Activated CD4-positive, alpha-beta T cell treated with anti-CD3 and anti-CD28 coated beads for 4 hours (primary cell): Measurements from ENCODE around the gene TCFL5.

ENCODE experiments used
- DNase-seq, 2 donors: peaks; one replicate each; pipeline ENCODE4 v3.0.0-alpha.2; 2020

Gene TCFL5

DNA sequence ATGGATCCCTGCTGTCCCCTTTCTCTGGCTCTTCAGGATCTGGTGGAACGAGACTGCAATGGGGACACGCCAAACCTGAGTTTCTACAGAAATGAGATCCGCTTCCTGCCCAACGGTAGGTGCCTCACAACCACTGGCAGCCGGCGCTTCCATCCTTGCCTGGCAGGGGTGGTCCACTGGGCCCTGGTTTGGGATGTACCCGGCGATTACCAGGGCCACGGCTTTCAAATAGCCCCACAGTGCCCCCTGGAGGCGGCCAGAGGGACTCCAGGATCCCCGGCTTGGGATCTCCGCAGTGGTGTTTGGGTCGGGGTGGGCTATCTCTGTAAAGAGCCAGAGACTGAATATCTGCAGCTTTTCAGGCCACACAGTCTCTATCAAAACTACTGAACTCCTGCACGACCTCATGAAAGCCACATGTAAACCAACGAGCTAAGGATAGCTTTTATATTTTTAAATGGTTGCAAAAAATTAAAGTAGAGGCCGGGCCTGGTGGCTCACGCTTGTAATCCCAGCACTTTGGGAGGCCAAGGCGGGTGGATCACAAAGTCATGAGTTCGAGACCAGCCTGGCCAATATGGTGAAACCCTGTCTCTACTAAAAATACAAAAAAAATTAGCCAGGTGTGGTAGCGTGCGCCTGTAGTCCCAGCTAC, 53.3 kb downstream of the TCFL5 start:
- peak; percentile 71 to 73 for DNase-seq

DNA sequence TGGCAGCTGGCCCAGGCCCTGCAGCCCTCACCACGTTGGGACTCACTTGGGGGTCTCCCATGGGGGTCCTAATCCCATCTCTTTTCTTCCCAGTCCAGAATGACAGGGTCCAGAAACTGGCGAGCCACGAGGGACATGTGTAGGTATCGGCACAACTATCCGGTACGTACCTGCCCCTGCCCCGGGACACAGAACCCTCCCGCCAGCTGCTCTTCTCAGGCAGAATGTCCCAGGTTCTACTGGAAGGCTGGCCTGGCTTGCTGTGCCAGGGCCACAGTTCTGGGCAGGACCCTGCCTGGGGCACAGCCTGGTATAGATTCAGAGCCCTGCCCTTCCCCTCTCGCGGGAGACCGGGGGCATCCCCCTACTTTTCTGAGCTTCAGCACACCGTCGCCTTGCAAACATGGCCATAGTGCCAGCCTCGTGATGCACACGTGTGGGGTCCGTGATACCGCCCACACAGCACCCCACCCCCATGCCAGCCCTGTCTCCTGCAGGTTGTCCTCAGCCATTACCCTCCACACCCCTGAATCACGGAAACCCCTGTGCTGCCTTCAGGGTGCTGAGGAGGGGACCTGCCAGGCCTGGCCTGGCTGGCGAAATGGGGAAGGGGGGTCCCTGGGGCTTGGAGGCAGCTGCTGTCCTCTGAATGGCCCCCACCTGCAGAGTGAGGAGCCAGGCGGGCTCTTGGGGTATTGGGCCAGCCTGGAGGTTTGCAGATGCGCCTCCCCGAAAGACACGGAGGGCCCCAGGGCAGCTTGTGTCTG, 54.0 kb downstream of the TCFL5 start:
- no peak for DNase-seq

DNA sequence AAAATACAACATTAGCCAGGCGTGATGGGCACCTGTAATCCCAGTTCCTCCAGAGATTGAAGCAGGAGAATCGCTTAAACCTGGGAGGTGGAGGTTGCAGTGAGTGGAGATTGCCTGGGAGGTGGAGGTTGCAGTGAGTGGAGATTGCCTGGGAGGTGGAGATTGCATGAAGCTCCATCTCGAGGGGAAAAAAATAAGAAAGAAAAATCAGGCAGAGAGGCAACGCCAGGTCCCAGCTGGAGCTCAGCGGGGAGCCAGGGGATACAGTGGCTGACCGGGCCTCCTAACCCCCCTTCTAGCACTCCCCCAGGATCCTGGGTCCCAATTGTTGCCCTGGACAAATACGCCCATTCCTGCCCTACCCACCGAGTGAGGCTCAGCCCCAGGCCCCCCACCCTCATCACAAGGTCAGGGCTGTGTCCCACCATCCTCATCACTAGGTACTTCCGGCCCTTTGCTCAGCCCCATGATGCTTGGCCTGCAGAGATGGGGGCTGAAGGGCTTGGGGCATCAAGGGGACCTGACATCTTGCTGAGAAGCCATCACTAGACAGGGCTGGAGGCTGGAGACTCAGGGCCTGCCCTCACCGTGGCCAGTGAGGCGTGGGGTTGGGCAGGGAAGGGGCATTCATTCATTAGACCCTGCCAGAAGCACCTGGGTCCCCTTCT, 55.1 kb downstream of the TCFL5 start:
- DNase-seq = no peak

DNA sequence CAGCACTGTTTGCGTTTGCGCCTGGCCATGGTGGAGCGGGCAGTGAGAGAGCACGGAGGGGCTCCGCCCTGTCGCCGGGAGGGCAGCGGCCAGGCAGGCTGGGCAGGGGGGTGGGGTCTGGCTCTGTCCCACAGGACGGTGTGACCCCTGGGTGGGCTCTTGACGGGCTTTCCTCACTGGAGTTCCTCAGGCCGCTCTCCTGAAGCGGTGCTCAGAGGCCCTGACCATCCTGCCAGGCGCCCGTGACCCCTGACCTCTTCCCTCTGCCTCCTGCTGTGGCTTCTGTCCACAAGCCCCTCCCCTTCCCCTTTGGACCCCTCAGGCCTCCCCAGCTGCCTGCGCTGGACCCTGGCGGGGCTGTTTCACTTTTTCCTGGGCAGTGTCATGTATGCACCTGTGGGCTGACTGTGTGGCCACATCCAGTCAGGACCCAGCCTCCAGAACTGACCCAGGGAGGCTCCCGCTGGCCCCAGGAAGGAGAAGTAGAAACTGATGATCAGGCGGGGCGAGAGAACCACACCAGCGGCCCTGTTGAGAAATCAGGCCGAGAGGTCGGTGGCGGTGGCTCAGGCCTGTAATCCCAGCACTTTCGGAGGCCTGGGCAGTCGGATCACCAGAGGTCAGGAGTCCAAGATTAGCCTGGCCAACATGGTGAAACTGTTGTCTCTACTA, 55.8 kb downstream of the TCFL5 start:
- no peak for DNase-seq

DNA sequence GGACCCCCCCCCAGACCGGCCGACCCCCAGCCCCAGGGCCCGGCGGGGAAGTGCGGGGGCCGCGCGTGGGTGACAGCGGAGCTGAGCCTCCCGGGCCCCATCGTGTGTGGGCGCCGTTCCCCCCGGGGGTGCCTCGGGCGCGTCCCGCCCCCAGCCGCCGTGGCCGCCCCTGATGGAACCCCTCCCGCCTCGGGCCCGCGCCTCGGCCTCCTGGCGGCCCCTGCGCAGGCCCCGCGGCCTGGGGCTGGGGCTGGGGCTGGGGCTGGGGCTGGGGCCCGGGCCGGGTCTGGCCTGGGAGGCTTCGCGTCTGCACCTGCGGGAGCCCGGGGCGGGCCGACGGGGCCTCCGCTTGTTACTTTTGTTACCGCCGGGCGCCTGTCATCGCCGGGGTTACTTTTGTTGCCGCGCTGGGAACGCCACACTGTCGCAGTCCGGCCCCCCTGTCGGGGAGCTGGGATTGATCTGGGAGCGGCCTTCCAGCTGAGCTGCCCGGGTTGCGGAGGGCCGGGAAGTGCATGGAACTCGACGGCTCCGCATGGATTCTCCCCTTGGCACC, 56.4 kb downstream of the TCFL5 start:
- peak; percentile 64 to 79 for DNase-seq

DNA sequence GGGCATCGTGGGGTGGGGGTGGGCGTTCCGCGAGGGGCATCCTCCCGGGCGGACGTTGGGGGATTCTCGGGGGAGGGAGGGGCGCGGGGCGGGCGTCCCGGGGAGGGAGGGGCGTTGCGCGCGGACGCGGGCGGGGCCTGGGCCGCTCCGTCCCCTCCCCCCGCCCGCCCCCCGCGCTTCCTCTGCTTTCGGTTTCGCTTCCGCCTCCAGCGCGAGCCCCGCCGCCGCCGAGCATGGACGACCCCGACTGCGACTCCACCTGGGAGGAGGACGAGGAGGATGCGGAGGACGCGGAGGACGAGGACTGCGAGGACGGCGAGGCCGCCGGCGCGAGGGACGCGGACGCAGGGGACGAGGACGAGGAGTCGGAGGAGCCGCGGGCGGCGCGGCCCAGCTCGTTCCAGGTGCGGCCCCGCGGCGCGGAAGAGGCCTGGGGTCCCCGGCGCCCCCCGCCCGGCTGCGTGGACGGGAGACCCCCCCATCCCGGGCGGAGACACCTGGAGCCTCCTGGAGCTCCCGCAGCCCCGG, 56.9 kb downstream of the TCFL5 start, which contains the start of gene OGFR:
Gene OGFR, plus strand, starts transcription at position 209 of the 528 bp plus-strand sequence. Its CDS starts 25 bp downstream, at position 234.
- DNase-seq = peak; percentile 73 to 80

DNA sequence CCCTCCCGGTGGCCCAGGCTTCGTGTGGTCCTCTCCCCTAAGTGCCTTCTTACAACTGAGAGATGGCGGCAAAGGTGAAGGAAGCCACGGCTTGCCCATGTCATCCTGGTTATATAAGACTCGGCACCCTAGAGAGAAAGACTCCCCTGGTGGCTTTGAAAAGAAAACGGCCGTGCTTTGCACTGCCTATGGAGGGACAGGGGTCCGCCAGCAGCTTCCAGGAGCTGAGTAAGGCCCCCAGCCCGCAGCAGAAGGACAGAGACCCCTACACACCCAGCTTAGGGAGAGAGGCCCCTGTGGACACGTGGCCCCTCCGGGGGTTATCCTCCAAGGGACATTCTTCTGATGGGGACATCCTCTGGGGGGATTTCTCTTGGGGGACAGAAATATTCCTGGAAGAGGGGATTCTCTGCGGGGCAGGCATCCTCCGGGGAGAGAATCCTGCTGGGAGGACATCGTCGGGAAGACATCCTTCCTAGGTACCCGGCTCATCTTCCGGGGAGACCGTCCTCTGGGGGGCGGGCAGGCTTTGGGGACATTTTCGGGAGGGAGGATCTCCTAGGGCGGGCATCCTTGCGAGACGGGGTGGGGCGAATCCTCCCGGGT, 57.5 kb downstream of the TCFL5 start:
- DNase-seq = no peak

DNA sequence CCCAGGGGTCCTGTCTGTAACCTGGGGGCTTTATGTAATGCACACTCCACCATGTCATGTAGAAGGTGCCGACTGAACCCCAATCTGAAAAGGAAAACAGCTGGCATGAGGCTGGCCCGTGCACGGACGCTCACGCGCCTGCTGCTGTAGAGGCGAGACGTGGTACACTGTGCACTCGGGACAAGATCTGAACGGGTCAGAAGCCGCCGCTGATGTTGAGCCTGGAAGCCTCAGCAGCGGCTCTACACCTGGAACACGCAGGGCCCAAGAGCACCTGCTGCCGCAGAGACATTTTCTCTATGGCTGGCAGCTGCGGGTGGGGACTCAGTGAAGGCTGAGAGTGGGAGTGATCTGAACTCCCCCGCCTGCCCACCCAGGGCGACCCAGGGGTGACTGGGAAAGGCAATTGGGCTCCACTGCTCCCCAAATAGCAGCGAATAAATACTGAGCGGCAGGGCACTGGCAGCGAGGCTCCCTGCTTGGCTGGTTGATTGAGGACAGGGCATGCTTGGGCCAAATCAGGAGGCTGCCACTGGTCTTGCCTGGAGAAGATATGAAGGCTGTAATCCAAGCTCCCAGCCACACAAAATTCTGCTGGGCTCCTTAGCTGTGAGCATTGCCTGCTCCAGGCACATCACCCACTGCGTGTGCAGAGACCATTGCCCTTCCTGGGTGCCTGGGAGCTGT, 59.5 kb downstream of the TCFL5 start:
- DNase-seq = no peak

DNA sequence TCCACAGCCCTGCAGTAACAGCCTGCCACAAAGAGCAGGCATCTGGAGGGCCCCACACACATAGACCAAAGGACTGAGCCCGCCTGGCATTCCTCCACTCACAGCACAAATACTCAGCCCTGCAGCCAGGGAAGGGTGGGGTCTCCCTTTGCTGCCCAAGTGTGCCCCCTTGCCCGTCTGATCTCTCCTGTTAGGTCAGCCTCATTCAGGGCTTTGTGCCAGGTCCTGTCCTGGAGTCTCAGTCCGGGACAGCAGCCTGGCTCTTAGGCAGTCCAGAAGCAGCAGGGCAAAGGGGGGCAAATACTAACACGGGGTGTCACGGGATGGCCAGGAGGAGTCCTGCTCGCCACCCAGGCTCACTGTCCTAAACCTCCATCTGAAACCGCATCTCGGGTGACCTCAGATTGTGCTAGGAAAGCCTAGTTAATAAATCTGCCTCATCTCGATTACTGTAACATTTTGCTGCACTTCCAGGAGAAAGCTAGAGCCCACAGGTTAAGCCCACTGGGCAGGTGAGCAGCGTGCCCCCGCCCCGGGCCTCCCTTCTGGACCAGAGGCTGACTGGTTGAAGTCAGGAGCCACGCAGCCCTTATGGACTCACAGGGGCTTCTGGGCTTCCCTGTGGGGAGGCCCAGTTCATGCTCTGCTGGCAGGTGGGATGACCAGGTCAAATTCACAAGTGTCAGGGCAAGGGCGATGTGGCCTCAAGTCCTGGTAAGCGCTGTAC, 60.2 kb downstream of the TCFL5 start:
- DNase-seq = no peak

DNA sequence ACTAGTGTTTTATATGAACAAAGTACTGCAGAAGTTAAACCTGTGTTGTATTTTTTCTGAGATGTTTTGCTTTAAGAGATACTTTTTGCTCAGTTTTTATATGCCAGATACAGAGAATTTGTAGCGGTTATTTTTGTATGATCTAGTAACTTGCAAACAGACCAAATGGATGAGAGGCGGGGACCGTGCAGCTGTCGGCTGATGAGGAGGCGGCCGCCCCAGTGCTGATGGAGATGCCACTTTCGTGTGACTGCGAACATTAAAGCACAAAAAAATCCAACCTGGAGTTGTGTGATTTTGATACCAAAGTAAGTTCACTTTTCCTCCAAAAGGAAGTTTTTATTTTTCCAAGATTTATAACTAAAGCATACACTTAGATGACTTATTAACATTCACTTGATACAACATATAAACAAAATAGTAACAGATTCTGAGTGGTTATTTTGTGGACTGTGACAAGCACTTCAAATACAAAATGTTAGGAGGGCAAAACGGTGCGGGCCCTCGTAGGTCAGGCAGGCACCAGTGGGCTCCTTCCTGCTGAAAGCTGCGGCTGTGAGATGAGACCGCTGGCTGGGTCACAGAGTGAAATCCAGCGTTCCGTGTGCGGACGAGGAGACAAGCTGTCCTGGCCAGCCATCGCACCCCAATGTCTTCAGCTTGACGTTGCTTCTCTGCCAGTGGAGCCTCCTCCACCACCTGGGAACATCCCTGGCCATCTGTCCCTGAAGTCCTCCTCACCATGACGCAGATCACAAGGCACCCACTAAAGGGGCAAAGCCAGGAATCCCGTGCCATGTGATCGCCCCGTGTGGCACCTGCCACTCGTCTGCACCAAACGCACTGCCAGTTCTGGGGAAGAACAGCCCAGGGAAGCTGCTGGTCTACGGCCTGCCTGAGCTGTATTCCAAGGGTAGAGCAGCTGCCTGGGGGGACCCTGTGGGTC, 61.0 kb downstream of the TCFL5 start:
- no peak for DNase-seq

DNA sequence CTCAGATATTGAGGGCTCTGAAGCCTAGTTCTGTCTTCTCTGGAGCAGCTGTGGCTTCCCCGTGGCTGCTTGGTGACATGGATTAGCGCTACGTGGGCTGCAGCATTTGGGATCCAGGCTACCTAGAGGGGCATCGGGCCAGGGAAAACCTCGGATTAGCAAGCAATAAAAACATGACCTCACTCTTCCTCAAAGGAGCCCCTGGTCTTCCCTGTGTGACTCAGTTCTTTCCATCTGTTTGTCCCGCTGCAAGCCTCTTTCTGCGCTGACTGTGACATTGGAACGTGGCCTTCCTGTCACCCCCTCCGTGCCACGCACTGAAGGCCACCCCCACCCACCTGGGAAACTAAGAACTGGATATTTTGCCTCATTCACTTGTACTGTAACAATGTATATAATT, 61.7 kb downstream of the TCFL5 start:
- no peak for DNase-seq

DNA sequence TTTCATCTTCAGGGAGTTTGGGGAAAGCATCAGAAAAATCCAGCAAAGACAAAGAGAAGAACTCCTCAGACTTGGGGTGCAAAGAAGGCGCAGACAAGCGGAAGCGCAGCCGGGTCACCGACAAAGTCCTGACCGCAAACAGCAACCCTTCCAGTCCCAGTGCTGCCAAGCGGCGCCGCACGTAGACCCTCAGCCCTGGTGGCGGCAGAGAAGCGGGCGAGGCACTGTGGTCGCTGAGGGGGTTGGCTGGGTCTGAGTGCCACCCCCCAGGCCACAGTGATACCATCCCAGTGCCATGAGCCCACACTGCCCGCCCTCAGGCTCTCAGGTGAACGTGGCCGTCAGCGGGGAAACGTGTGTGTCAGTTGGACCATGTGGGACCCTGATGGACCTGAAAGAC, 62.2 kb downstream of the TCFL5 start:
- DNase-seq = no peak

DNA sequence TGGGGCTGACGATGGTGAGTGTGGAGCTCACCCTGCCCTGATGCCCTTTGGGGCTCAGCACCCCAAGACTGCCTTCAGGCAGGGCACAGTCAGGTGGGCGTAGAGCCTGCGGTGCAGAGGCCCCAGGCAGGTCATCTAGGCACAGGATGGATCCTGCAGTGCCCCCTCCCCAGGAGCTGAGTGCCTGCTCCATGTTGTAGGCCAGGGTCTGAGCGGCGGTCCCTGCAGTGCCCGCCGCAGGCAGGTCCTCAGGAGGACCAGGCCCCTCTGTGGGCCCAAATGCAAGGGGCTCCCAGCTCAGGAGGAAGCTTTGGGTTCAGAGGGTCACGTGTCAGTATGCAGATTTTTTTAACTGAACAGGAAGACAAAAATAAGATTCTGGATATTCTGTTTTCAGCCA, 62.6 kb downstream of the TCFL5 start:
- DNase-seq = no peak

DNA sequence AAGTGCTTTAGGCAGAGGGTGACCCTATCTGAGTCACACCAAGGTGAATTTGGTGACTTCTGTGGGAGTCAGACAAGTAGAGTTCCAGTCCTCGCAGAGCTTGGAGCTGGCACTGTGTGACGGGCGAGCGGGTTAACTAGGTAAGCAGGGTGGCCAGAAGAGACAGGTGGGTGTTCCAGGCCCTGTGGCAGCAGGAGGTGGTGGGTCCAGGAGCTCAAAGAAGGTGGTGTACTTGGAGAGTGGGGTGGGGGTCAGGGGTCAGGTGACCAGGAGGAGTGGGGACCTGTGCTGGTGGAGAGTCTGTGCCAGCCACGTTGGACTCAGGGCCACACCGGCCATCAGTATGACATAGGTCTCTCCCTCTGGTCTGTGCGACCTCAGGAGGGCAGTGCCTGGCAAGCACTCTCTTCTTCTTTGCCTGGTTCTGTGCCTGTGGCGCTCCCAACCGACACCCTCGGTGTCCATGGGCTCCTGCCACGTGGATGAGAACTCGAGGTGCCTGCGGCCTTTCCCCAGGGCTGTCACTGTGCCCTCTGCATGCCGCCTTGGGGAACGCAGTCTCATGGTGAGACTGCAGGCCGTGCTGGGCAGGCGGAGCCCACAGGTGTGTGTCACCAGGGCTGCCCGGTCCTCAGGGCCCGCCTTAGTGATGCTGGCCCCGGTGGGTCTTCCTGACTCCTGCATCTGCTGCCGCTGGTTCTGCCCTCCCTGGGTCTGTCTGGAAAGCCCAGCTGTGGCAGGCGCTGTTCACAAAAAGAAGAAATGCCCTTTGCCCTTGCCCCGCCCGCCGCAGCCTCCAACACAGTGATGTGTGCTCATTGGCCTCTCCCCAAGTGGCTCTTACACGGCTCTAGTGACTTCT, 63.7 kb downstream of the TCFL5 start:
- DNase-seq = no peak

DNA sequence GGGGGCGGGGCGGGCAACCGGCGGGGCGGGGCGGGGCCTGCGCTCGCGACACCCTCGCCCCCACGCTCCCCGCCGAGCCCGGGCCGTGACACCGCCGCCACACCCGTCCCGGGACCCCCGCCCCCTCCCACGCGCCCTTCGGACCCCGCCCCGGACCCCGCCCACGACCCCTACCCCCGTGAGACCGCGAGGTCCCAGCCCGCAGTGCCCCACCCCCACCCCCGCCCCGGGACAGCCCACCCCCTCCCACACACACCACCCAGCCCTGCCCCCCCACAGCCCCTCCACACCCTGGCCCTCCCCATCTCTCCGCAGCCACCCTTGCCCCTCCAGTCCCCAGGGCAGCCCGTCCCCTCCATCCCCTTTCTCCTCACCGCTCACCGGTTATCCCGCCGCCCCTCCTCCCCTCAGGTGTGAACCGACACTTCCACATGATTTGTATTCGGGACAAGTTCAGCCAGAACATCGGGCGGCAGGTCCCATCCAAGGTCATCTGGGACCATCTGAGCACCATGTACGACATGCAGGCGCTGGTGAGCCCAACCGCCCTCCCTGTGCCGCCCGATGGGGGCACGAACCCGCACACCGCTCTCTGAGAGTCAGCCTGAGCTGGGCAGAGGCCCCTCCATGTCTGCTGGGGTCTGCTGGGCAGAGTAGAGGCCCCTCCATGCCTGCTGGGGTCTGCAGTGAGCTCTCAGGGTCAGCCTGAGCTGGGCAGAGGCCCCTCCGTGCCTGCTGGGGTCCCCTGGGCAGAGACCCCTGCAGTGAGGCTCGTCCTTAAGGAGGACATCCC, 64.7 kb downstream of the TCFL5 start:
- no peak for DNase-seq

DNA sequence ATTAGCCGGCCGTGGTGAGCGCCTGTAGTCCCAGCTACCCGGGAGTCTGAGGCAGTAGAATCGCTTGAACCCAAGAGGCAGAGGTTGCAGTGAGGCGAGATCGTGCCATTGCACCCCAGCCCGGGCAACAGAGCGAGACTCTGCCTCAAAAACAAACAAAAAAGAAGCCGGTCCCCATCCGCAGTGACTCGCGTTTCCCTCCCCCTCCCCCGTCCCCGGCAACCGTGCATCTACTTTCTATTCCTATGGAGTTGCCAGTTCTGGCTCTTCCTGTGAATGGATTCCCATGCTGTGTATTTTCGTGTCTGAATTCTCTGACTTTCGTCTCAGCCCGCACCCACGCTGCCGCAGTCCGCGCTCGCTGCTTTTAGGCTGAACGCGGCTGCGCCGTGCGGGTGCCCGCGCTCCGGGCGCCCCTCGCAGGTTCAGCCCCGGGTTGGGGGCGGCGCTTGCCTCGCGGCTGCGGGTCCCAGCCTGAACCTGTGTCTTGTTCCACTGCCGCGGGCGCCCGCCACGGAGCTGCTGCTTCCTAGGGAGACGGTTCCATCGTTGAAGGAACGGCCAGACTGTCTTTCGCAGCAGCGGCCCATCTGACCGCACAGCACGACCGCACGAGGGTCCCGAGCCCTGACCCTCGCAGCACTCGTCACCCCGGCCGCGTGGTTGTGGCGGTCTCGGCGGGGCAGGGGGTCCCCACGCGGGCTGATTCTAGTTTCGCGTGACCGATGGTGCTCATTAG, 66.4 kb downstream of the TCFL5 start:
- DNase-seq = peak; percentile 60 to 72
